Heart left ventricle (tissue), 13 donors: ENCODE measurements around the gene MGMT.

Experiments used
- CTCF ChIP-seq, 12 donors: fragments of 200-600 bp; sonication (generic) in 4 of 12; IDR thresholded peaks; one replicate each; pipeline versions ENCODE4 v1.5.0 to v1.8.0; 2018 to 2022; ENCODE audit warnings: antibody characterized with exemption in 12 of 12, mild to moderate bottlenecking in 5 of 12
- POLR2A ChIP-seq, 2 donors: fragments of 450-650 bp; IDR thresholded peaks; one replicate each; pipeline ENCODE4 v1.6.1; 2017; ENCODE audit warnings: antibody characterized with exemption in 2 of 2, mild to moderate bottlenecking in 2 of 2, moderate library complexity in 2 of 2
- donor health status: ischemic (EF 13 %, LVEDD 7.1; RV severe dilation, severe dysfunction).
- donor health status: DM: no; HTN: yes; CAD: no.
- donor health status: DM: no; HTN: no; CAD: no.
- donor health status: ischemic (EF 25% LVEDD 6.9; RV normal size, moderate dysfunction).
- donor health status: ischemic (EF 25% LVEDD 5.7; RV mildly dilated, moderate dysfunction).
- donor health status: ischemic (EF 35%, LVEDD 5.7; RV mildly dilated, moderate dysfunction).
- donor health status: nonischemic (EF 11% LVEDD 7.7; RV severe dilation, severe dysfunction).
- donor health status: DM: yes; HTN: yes; CAD: no.
- donor health status: PGD.
- donor health status: ischemic (EF 29% LVEDD 5.4; RV normal size, mild dysfunction).
- donor health status: nonischemic (EF 23%, LVEDD 6.1; RV moderate dilation, normal function).

GRCh38 chr10:129742742-129743550 lies 275.9 kb downstream of the MGMT start:
- TF ChIP-seq CTCF (IDR thresholded peaks at IDR 0.05) (no peak), POLR2A (IDR thresholded peaks at IDR 0.05) (no peak)
